ENCODE data around the gene TTYH2.

- TF ChIP-seq POLR2A (IDR thresholded peaks at IDR 0.05) (no peak), CTCF (IDR thresholded peaks at IDR 0.05) (no peak)
Measured at GRCh38 chr17:74268558-74268957, 55.2 kb downstream of the TTYH2 start.
